ENCODE measurements around the gene SSTR5.

SSTR5 gene

DNA sequence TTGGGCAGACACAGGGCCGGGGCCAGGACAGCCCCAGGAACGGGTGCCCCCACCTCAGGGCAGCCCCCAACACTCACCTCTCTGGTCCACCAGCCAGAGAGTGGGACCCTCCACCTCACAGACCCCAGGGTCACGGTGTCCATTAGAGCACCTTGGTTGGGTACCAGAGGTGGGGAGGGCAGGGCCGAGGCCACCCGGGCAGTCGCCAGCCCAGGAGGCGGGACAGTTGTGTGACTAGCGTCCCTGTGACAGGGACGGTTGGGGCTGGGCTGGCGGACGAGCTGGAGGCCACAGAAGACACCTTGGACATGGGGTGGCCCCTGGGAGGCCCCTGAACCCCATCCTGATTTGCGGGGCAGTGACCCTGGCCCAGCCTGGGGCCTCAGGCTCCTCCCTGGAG, 35.2 kb downstream of the SSTR5 start:
- no peak for DNase-seq

GRCh38 chr16:1108299-1109252, 36.0 kb downstream of the SSTR5 start:
- no peak for DNase-seq

- no peak for DNase-seq
Measured at GRCh38 chr16:1109648-1110047, 37.1 kb downstream of the SSTR5 start.

DNA sequence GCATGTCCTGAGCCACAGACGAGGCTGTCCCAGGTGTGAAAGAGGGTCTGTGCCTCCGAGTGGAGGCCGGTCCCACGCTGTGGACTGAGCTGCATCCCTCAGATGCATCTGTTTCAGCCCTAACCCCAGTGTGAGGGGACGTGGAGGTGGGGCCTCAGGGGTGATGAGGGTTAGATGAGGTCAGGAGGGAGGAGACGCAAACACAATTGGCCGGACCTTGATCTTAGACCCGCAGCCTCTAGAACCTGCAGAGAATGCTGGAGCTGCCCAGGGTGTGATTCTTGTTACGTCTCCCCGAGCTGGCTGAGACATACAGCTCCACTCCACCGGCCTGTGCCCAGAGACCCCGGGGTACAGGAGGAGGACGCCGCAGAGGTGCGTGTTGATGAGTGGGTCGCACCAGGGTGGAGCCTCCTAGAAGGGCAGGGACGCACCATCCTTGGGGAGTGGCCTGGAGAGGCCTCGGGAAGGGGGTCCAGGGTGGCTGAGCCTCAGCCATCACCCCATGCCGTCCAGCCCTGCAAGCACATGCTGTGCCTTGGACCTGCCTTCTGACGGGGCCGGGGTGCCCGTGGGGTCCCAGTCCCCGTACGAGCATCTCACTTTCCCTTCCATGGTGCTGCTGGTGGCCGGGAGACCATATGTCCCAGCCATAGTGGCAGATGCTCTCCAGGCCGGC, 40.1 kb downstream of the SSTR5 start:
- DNase-seq = no peak

DNA sequence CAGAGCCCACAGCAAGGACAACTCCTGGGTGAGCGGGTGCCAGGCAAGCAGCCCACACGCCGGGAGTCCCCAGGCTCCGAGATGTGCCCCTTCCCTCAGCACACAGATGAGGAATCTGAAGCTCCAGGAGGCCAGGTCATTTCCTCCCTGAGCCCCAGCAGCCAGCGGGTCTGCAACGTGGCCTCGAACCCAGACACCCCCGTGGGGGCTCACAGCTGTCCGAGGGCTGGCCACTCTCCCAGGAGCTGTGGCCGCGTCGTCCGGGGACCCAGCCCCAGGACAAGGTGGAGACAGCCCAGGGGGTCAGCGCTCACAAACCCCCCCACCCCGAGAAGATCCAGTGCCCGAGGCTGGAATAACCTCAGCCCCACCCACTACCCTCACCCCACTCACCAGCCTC, 40.9 kb downstream of the SSTR5 start:
- no peak for DNase-seq

GRCh38 chr16:1113889-1114526, 41.5 kb downstream of the SSTR5 start:
- DNase-seq = no peak

- DNase-seq = no peak
Measured at GRCh38 chr16:1116693-1117077, 44.1 kb downstream of the SSTR5 start.

DNA sequence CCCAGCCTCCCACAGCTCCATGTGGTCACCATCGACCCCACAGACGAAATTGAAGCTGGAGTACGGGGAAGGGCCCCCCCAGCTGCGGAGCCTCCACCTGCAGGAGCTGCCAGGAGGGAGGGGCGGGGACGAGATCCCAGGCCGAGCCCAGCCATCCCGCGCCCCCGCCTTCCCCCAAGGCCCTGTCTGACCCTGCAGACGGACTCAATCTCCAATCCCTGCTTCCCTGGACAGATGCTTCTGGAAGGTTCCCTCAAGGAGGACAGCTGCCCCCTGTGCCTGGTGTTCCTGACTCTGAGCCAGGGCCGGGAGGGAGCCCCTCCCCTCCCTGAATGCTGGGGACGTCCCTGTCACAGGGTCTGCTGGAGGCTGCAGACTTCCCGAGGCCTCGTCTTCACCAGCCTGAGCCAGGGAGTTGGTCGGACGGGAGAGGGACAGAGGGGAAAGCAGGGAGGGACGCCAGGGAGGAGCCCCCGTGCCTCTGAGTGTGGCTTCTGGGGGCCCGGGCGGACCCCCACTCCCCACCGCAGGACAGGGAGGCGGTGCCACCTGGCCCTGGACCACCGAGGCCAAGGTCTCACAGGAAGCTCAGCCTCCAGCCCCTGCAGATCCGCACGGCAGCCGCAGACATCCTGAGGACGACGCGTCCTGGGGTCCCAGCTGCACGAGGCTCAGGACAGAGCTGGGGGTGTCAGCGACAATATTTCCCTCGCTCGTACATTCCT, 44.8 kb downstream of the SSTR5 start:
- DNase-seq = no peak

- no peak for DNase-seq
Measured at GRCh38 chr16:1117926-1118325, 45.4 kb downstream of the SSTR5 start.

- no peak for DNase-seq
Measured at GRCh38 chr16:1119129-1119528, 46.6 kb downstream of the SSTR5 start.

- DNase-seq = no peak
Measured at GRCh38 chr16:1119766-1120576, 47.4 kb downstream of the SSTR5 start.

GRCh38 chr16:1120577-1120941, 48.0 kb downstream of the SSTR5 start:
- no peak for DNase-seq

- DNase-seq = no peak
Measured at GRCh38 chr16:1121009-1121408, 48.5 kb downstream of the SSTR5 start.

GRCh38 chr16:1121601-1122397, 49.3 kb downstream of the SSTR5 start:
- DNase-seq = no peak

DNA sequence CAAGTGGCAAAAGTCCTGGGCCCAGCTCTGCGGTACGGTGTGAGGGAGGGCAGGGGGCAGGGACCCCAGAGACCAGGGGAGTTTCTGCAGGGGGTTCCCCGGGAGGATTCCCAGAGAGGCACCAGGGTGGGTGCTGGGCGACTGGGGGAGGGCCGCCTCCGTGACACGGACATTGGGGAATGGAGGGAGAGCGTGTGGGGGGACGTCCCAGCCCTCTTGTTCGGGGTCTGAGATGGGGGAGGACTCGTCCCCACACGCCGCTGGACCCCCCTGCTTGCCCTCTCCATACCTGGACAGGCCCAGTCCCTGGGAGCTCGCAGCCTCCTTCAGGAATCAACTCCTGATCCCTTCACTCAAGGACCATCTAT, 49.8 kb downstream of the SSTR5 start:
- no peak for DNase-seq

DNA sequence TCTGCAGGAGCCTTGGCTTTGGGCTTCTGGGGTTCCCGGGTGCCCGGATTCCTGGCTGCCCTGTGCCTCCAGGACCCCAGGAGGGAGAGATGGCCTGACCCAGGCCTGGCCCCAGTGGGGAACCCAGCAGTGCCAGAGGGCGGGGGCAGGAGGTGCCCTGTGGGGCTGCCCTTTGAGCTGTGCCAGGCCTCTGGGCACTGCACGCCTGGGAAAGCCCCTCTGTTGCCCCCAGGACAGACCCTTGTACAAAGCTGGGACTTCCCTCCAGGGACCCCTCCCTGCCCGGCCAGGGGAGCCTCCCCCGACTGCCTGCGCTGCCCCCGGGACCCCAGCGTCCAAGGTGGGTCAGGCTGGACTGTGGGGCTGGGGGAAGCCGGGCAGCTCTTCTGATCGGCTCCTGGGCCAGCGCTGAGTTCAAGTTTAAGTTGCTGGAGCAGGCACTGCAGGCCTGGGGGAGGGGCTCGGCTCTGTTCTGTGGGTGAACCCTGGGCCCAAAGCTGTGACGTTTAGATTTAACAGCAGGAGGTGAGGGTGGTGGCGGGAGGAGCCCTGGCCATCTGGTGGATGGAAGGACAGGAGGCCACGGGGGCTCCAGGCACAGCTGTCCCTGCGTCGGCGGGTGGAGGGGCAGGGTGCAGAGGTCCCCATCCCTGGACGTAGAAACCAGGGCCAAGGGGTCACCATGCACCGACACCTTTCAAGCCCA, 51.1 kb downstream of the SSTR5 start:
- no peak for DNase-seq

GRCh38 chr16:1124291-1124690, 51.7 kb downstream of the SSTR5 start:
- DNase-seq = no peak

GRCh38 chr16:1124795-1125194, 52.2 kb downstream of the SSTR5 start:
- DNase-seq = no peak

DNA sequence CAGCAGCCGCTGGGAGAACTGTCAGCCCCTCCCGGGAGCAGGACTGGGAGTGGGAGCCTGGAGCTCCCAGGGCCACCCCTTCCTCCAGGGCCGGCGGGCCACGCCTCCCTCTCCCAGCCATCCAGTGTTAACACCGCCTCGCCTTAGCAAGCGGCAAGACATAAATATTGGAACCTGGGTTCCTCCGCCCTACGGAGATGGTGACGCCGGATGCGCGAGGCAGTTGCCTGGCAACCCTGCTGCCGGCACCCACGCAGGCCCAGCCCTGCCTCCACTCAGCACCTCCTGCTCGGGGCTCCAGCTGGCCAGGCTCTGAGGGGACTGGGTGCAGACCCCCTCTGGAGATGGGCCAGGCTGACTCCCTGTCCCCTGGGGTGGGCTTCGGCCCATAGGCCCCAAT, 52.9 kb downstream of the SSTR5 start:
- no peak for DNase-seq

DNA sequence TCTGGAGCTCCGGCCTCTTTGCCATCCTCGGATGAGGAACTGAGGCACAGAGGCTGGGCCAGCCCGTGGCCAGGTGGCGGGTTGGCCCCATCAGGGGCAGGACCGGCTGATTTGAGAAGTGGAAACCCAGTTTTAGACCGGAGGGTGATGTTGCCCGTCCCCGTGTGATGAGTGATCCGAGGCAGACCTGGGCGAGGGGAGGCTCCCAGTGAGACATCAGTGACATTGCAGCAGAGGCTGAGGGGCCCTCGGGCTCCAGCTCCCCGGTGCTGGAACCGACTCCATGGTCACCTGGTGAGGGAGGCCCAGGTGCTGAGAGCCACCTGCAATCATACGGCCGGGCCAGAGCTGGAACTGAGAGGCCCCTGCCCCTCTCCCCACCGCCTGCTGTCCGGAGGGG, 53.5 kb downstream of the SSTR5 start:
- no peak for DNase-seq

- DNase-seq = no peak
Measured at GRCh38 chr16:1126586-1126985, 54.0 kb downstream of the SSTR5 start.
